ENCODE measurements around the gene MRPL14. TPM values are rescaled to one million over a fixed set of nuclear protein-coding genes. Genes with fewer than 3 reads are reported as not detected.
A peak's percentile ranks its signal among the peaks of the same experiment; 100 is the strongest.

The MRPL14 gene
- total and polyA plus RNA-seq, 9 of the 15 experiments (the other 6 are each of a cell fraction or from before 2014, with no cell fraction given), result 126 to 424 (median 165) TPM

GRCh38 chr6:44151348-44152108 lies 24.3 kb upstream of the MRPL14 start:
- Histone ChIP-seq H3K9me3 (replicated peaks; ENCODE audit: control insufficient read depth, insufficient read depth, low read depth, low read length) (no peaks in the 10 kb centered on the region), H2AFZ (ENCODE audit: low read depth, low read length) (peak overlapping the region; percentile 15; the same call in 1 of the 2 replicates), H3K27me3 (ENCODE audit: control insufficient read depth in 2 of 2, insufficient read depth in 2 of 2, low read length in 2 of 2) (no peaks in the 10 kb centered on the region), H3K36me3 (ENCODE audit: control insufficient read depth, insufficient read depth, low read length) (peaks cover 66% of the 10 kb centered on the region), H3K4me2 (ENCODE audit: insufficient read depth, low read length) (peak overlapping the region; percentile 35; the same call in 1 of the 2 replicates), H3K4me3 (no peak overlapping the region), H4K20me1 (replicated peaks; ENCODE audit: control insufficient read depth, insufficient read depth, low read length) (peaks cover 3% of the 10 kb centered on the region; the same call in 1 of the 2 replicates), H3K9ac (ENCODE audit: insufficient read depth in 1 of 2, low read depth in 2 of 2, low read length in 2 of 2) (peak overlapping the region in 1 of 2 experiments; percentile 77; a peak in 2 of 4 replicates), H3K4me1 (replicated peaks in 1 of 2; ENCODE audit: control insufficient read depth in 2 of 2, insufficient read depth in 2 of 2, low read length in 2 of 2) (peaks cover 0 to 21% of the 10 kb centered on the region in 2 experiments; a peak in 3 of 5 replicates), H3K9me1 (ENCODE audit: control insufficient read depth, insufficient read depth, low read length) (no peaks in the 10 kb centered on the region), H3K79me2 (ENCODE audit: control insufficient read depth, insufficient read depth, low read length) (no peaks in the 10 kb centered on the region), H3K27ac (ENCODE audit: extremely low read depth, low read depth, low read length) (no peak overlapping the region)
- CTCF ChIA-PET (ENCODE audit: low intra/inter-chr PET ratio), result interaction anchor here (0.6 to 2.2 kb wide), 8 partner anchors 52 to 761 kb away, joined by 3 to 15 read pairs (median 6); partner anchors contain the start of gene VEGFA
- intact Hi-C loops (cut with micrococcal nuclease), result loop anchor here (1.0 to 5.0 kb wide), 2 partner anchors 34 to 55 kb away; no protein-coding TSS in a partner anchor
- no TSS peak for BruUV-seq (replicated peaks)
- ATAC-seq, result peak; percentile 96
- in situ Hi-C loops (cut with MboI), result loop anchor here (5.0 kb wide), 1 partner anchor 49 kb away; no protein-coding TSS in a partner anchor
- peak; percentile 97 for FAIRE-seq
- peak; percentile 88 to 95 (median 90) for DNase-seq (ENCODE audit: extremely low read depth in 1 of 4, low spot score in 3 of 4)
- WGBS (ENCODE audit: insufficient coverage, low coverage, missing lambda C conversion rate), result 20% methylated on average over 31 of the region's 31 CpGs
- POLR2A ChIA-PET, result interaction anchor here (0.6 to 2.3 kb wide), 4 partner anchors 9 to 96 kb away, joined by 4 to 10 read pairs (median 4); partner anchors contain the start of gene HSP90AB1
- TF ChIP-seq ZNF717 (CRISPR knock-in tag; IDR thresholded peaks at IDR 0.05), result no peak
- TF ChIP-seq ZNF75A (CRISPR knock-in tag; IDR thresholded peaks at IDR 0.05), result no peak
- TF ChIP-seq ZNF551 (CRISPR knock-in tag; IDR thresholded peaks at IDR 0.05), result no peak
- TF ChIP-seq, protein P1, sequence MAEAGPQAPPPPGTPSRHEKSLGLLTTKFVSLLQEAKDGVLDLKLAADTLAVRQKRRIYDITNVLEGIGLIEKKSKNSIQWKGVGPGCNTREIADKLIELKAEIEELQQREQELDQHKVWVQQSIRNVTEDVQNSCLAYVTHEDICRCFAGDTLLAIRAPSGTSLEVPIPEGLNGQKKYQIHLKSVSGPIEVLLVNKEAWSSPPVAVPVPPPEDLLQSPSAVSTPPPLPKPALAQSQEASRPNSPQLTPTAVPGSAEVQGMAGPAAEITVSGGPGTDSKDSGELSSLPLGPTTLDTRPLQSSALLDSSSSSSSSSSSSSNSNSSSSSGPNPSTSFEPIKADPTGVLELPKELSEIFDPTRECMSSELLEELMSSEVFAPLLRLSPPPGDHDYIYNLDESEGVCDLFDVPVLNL (CRISPR knock-in tag; IDR thresholded peaks at IDR 0.05; ENCODE audit: low read depth), result no peak
- TF ChIP-seq CEBPG (CRISPR knock-in tag; IDR thresholded peaks at IDR 0.05), result peak; percentile 8; the same call in 1 of the 2 replicates
- TF ChIP-seq CEBPG (tag; conservative IDR thresholded peaks at IDR 0.05 in 1 of 2, IDR thresholded peaks at IDR 0.05 in 1 of 2), result no peak
- TF ChIP-seq CREBBP (IDR thresholded peaks at IDR 0.05; ENCODE audit: low read depth, low read length), result no peak
- no peak for TF ChIP-seq TAF9B (IDR thresholded peaks at IDR 0.05; ENCODE audit: partially characterized antibody)
- TF ChIP-seq, protein P2, sequence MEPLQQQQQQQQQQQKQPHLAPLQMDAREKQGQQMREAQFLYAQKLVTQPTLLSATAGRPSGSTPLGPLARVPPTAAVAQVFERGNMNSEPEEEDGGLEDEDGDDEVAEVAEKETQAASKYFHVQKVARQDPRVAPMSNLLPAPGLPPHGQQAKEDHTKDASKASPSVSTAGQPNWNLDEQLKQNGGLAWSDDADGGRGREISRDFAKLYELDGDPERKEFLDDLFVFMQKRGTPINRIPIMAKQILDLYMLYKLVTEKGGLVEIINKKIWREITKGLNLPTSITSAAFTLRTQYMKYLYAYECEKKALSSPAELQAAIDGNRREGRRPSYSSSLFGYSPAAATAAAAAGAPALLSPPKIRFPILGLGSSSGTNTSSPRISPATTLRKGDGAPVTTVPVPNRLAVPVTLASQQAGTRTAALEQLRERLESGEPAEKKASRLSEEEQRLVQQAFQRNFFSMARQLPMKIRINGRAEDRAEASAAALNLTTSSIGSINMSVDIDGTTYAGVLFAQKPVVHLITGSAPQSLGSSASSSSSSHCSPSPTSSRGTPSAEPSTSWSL (CRISPR knock-in tag; IDR thresholded peaks at IDR 0.05; ENCODE audit: borderline replicate concordance), result no peak

Measured in K562 (cell line).